ENCODE measurements around the gene KRTAP10-11.
"Not testable (repeated sequence)": the region's sequence is repeated elsewhere in the genome, so short reads cannot be mapped to it uniquely, and the experiment has no call there.

Gene KRTAP10-11

DNA sequence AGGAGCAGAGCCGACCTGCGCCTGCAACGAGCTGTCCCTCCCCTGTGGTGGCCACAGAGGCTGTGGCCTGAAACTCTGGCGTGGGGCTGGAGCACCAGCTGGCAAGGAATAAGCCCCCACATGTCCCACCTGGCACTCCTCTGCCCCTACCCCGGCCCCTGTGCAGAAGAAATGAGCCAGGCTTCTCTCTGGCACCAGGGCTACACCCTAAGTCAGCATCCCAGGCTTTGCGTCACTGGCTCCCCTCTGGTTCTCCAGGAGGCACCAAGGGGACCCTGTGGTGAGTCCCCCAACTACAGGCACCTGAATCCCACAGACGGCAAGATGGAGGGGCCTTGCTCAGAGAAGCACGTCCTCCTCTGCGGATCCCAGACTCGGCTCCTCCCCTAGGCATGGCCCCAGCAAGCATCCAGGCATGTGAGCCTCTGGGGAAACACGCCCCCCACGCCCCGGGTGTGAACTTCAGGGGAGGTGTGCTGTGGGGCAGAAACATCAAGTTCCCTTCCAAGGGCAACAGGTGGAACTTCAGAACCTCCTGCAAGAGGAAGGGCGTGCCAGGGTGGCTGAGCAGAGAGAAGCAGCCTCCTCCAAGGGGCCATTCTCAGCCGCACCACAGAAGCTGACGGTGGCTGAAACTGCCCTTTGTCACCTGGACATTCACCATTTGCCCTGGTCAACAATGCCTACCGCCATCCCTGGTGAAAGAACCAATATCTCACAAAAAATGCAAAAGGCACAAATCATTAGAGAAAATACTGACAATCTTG is 42.9 kb upstream of the KRTAP10-11 start:
- TF ChIP-seq, protein P1, sequence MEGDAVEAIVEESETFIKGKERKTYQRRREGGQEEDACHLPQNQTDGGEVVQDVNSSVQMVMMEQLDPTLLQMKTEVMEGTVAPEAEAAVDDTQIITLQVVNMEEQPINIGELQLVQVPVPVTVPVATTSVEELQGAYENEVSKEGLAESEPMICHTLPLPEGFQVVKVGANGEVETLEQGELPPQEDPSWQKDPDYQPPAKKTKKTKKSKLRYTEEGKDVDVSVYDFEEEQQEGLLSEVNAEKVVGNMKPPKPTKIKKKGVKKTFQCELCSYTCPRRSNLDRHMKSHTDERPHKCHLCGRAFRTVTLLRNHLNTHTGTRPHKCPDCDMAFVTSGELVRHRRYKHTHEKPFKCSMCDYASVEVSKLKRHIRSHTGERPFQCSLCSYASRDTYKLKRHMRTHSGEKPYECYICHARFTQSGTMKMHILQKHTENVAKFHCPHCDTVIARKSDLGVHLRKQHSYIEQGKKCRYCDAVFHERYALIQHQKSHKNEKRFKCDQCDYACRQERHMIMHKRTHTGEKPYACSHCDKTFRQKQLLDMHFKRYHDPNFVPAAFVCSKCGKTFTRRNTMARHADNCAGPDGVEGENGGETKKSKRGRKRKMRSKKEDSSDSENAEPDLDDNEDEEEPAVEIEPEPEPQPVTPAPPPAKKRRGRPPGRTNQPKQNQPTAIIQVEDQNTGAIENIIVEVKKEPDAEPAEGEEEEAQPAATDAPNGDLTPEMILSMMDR (IDR thresholded peaks at IDR 0.05; ENCODE audit: insufficient read depth, low read depth, low read length, missing control alignments): no peak

DNA sequence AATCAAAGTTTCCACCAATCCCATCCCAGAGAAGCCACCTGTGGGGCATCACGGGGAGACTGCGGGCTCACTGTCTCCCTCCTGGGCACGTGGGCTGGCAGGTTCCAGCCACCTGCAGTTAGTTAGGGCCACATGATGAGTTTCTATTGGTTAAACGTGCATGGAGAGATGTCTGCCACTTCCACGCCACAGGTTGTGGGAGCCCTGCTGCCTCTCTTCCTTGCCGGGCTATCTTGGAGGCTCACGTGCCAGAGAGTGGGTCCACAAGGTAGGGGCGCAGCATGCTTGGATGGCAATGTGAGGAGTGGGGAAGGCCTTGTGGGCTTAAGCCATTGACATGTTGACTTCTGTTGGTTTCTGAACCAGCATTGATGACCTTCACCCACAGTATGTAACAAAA is 42.3 kb upstream of the KRTAP10-11 start:
- H3K4me3 ChIP-seq (ENCODE audit: low read depth, low read length): no peak overlapping the region
- TF ChIP-seq, protein P1 (IDR thresholded peaks at IDR 0.05; ENCODE audit: insufficient read depth, low read depth, low read length, missing control alignments): no peak
- no peak for DNase-seq (ENCODE audit: low read depth)

More for the DNA sequence above, 42.9 kb upstream of the KRTAP10-11 start:
- H3K4me3 ChIP-seq (ENCODE audit: low read depth, low read length): no peak overlapping the region
- no peak for DNase-seq (ENCODE audit: low read depth)

GRCh38 chr21:44606495-44606894 is 39.7 kb upstream of the KRTAP10-11 start:
- DNase-seq (ENCODE audit: low read depth): no peak
- TF ChIP-seq, protein P1 (IDR thresholded peaks at IDR 0.05; ENCODE audit: insufficient read depth, low read depth, low read length, missing control alignments): no peak
- no peak overlapping the region for H3K4me3 ChIP-seq (ENCODE audit: low read depth, low read length)

- TF ChIP-seq, protein P1 (IDR thresholded peaks at IDR 0.05; ENCODE audit: insufficient read depth, low read depth, low read length, missing control alignments): no peak
- DNase-seq (ENCODE audit: low read depth): no peak
- no peak overlapping the region for H3K4me3 ChIP-seq (ENCODE audit: low read depth, low read length)
Observed at GRCh38 chr21:44609193-44609592, 37.0 kb upstream of the KRTAP10-11 start.

DNA sequence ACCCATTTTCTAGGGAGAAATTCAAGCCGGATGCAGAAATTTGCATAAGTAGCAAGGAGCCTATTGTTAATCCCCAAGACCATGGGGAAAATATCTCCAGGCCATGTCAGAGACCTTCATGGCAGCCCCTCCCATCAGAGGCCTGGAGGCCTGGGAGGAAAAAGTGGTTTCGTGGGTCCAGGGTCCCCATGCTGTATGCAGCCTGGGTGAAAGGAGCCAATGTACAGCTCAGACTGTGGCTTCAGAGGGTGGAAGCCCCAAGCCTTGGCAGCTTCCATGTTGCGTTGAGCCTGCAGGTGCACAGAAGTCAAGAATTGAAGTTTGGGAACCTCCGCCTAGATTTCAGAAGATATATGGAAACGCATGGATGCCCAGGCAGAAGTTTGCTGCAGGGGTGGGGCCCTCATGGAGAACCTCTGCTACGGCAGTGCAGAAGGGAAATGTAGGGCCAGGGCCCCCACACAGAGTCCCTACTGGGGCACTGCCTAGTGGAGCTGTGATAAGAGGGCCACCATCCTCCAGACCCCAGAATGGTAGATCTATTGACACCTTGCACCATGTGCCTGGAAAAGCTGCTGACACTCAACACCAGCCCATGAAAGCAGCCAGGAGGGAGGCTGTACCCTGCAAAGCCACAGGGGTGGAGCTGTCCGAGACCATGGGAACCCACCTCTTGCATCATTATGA is 35.9 kb upstream of the KRTAP10-11 start:
- H3K4me3 ChIP-seq (ENCODE audit: low read depth, low read length); DNase-seq (ENCODE audit: low read depth): not testable (repeated sequence)

DNA sequence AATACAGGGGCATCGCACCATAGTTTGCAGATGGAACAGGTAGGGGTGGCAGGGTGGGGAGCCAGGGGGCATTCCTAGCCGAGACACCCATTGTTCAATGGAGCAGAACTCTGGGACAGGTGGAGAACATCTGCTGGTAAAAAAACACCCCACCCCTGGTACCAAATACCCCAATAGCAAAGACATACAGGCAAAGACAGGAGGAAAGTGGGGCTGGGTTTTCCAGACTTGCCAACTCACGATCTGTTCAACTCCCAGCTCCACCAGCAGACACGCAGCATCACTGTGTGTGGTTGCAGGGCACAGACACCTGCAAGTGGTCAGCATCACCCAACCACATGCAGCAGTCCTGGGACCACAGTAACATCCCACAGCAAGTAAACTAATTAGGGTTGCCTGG is 34.7 kb upstream of the KRTAP10-11 start:
- DNase-seq (ENCODE audit: low read depth): no peak
- TF ChIP-seq, protein P1 (IDR thresholded peaks at IDR 0.05; ENCODE audit: insufficient read depth, low read depth, low read length, missing control alignments): no peak
- no peak overlapping the region for H3K4me3 ChIP-seq (ENCODE audit: low read depth, low read length)

DNA sequence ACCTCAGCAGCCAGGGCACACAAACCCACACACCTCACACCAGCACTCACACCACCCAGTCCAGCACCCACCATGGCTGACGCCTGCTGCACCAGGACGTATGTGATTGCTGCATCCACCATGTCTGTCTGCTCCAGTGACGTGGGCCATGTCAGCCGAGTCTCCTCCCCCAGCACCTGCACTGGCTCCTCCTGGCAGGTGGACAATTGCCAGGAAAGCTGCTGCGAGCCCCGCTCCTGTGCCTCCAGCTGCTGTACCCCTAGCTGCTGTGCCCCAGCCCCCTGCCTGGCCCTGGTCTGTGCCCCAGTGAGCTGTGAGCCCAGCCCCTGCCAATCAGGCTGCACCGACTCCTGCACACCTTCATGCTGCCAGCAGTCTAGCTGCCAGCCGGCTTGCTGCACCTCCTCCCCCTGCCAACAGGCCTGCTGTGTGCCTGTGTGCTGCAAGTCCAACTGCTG is 34.2 kb upstream of the KRTAP10-11 start, which contains the start of gene KRTAP10-8:
TSS of gene KRTAP10-8 (plus strand) at position 51 of the 458 bp plus-strand sequence. CDS start at position 73, 22 bp downstream.
- TF ChIP-seq, protein P1 (IDR thresholded peaks at IDR 0.05; ENCODE audit: insufficient read depth, low read depth, low read length, missing control alignments): no peak
- DNase-seq (ENCODE audit: low read depth): no peak
- H3K4me3 ChIP-seq (ENCODE audit: low read depth, low read length): no peak within 1 kb of the TSS
